ENCODE measurements around the gene VPS13A.

The VPS13A gene

GRCh38 chr9:77177143-77177893 is at the start of gene VPS13A:
TSS of gene VPS13A (plus strand) at chr9:77177534. CDS start at chr9:77177705, 171 bp downstream.
- TF ChIP-seq TAF1 (IDR thresholded peaks at IDR 0.05; ENCODE audit: low read depth): 0 out of 2 replicates have a peak, but pooled peaks have one; percentile 46
- TF ChIP-seq USF1 (IDR thresholded peaks at IDR 0.05): no peak
- TF ChIP-seq NFIC (IDR thresholded peaks at IDR 0.05): no peak
- no peak for TF ChIP-seq REST (IDR thresholded peaks at IDR 0.05; ENCODE audit: low read depth)
- TF ChIP-seq ZBTB7A (IDR thresholded peaks at IDR 0.05; ENCODE audit: low read depth): peak; percentile 57; the same call in 1 of the 2 replicates
- 0 out of 2 replicates have a peak, but pooled peaks have one; percentile 18 for TF ChIP-seq EGR1 (IDR thresholded peaks at IDR 0.05)
- no peak for TF ChIP-seq TEAD4 (IDR thresholded peaks at IDR 0.05)
- TF ChIP-seq EP300 (IDR thresholded peaks at IDR 0.05; ENCODE audit: borderline replicate concordance): 0 out of 2 replicates have a peak, but pooled peaks have one; percentile 7
- TF ChIP-seq CEBPB (IDR thresholded peaks at IDR 0.05): no peak
- TF ChIP-seq RAD21 (IDR thresholded peaks at IDR 0.05; ENCODE audit: low read depth): no peak
- TF ChIP-seq FOXM1 (IDR thresholded peaks at IDR 0.05; ENCODE audit: borderline replicate concordance, low read depth): no peak
- no peak for TF ChIP-seq CREB1 (IDR thresholded peaks at IDR 0.05; ENCODE audit: low read depth)
- TF ChIP-seq TCF12 (IDR thresholded peaks at IDR 0.05; ENCODE audit: low read depth): no peak
- no peak for TF ChIP-seq MAX (IDR thresholded peaks at IDR 0.05)
- TF ChIP-seq YY1 (IDR thresholded peaks at IDR 0.05; ENCODE audit: low read depth): no peak

GRCh38 chr9:77128125-77128789 is 49.1 kb upstream of the VPS13A start:
- TF ChIP-seq NFIC (IDR thresholded peaks at IDR 0.05) (peak; percentile 33; the same call in 1 of the 2 replicates), TCF12 (IDR thresholded peaks at IDR 0.05; ENCODE audit: low read depth) (no peak), TEAD4 (IDR thresholded peaks at IDR 0.05) (peak; percentile 58)

GRCh38 chr9:77131399-77131798 is 45.9 kb upstream of the VPS13A start:
- TF ChIP-seq EP300 (IDR thresholded peaks at IDR 0.05; ENCODE audit: borderline replicate concordance) (no peak), TEAD4 (IDR thresholded peaks at IDR 0.05) (no peak), NFIC (IDR thresholded peaks at IDR 0.05) (no peak), TCF12 (IDR thresholded peaks at IDR 0.05; ENCODE audit: low read depth) (no peak), EGR1 (IDR thresholded peaks at IDR 0.05) (no peak), USF1 (IDR thresholded peaks at IDR 0.05) (no peak), REST (IDR thresholded peaks at IDR 0.05; ENCODE audit: low read depth) (no peak), MAX (IDR thresholded peaks at IDR 0.05) (no peak), CEBPB (IDR thresholded peaks at IDR 0.05) (no peak), FOXM1 (IDR thresholded peaks at IDR 0.05; ENCODE audit: borderline replicate concordance, low read depth) (no peak), CREB1 (IDR thresholded peaks at IDR 0.05; ENCODE audit: low read depth) (no peak), ZBTB7A (IDR thresholded peaks at IDR 0.05; ENCODE audit: low read depth) (no peak), YY1 (IDR thresholded peaks at IDR 0.05; ENCODE audit: low read depth) (no peak), RAD21 (IDR thresholded peaks at IDR 0.05; ENCODE audit: low read depth) (no peak), TAF1 (IDR thresholded peaks at IDR 0.05; ENCODE audit: low read depth) (no peak)

- TF ChIP-seq TAF1 (IDR thresholded peaks at IDR 0.05; ENCODE audit: low read depth) (no peak), MAX (IDR thresholded peaks at IDR 0.05) (no peak), EGR1 (IDR thresholded peaks at IDR 0.05) (no peak), TEAD4 (IDR thresholded peaks at IDR 0.05) (no peak), REST (IDR thresholded peaks at IDR 0.05; ENCODE audit: low read depth) (no peak), EP300 (IDR thresholded peaks at IDR 0.05; ENCODE audit: borderline replicate concordance) (no peak), CREB1 (IDR thresholded peaks at IDR 0.05; ENCODE audit: low read depth) (no peak), USF1 (IDR thresholded peaks at IDR 0.05) (no peak), FOXM1 (IDR thresholded peaks at IDR 0.05; ENCODE audit: borderline replicate concordance, low read depth) (no peak), CEBPB (IDR thresholded peaks at IDR 0.05) (no peak), TCF12 (IDR thresholded peaks at IDR 0.05; ENCODE audit: low read depth) (no peak), ZBTB7A (IDR thresholded peaks at IDR 0.05; ENCODE audit: low read depth) (no peak), RAD21 (IDR thresholded peaks at IDR 0.05; ENCODE audit: low read depth) (no peak), NFIC (IDR thresholded peaks at IDR 0.05) (no peak), YY1 (IDR thresholded peaks at IDR 0.05; ENCODE audit: low read depth) (no peak)
Observed at GRCh38 chr9:77133011-77133410, 44.3 kb upstream of the VPS13A start.
